ENCODE data around the gene GBA3. TPM values are rescaled to one million over a fixed set of nuclear protein-coding genes. Genes with fewer than 3 reads are reported as not detected.

Gene GBA3
- total RNA-seq, 4 donors from 2014 or later: 0.33 to 0.89 (median 0.77) TPM

- 85 to 88% methylated on average over 3 of the region's 3 CpGs for WGBS, 2 donors
- H3K4me3 ChIP-seq (replicated peaks in 1 of 3): no peak overlapping the region
- intact Hi-C loops (cut with DNase I): loop anchor here (5.0 kb wide), 2 partner anchors 286 to 896 kb away; no protein-coding TSS in a partner anchor
Observed at GRCh38 chr4:22688236-22688635, 4.5 kb upstream of the GBA3 start.

GRCh38 chr4:22689428-22689827 lies 3.3 kb upstream of the GBA3 start:
- no peaks in the 10 kb centered on the region for H3K4me1 ChIP-seq
- H3K4me3 ChIP-seq (replicated peaks in 1 of 3): no peak overlapping the region
- H3K27me3 ChIP-seq: no peaks in the 10 kb centered on the region
- TF ChIP-seq CTCF (IDR thresholded peaks at IDR 0.05) (no peak), POLR2A (IDR thresholded peaks at IDR 0.05) (no peak)
- DNase-seq: no peak
- H3K27ac ChIP-seq: no peak overlapping the region
- no peaks in the 10 kb centered on the region for H3K36me3 ChIP-seq
- no peaks in the 10 kb centered on the region for H3K9me3 ChIP-seq
- 89 to 91% methylated on average over 3 of the region's 3 CpGs for WGBS, 2 donors
- intact Hi-C loops (cut with DNase I): loop anchor here (5.0 kb wide), 2 partner anchors 287 to 897 kb away; no protein-coding TSS in a partner anchor

More at GRCh38 chr4:22688236-22688635, 4.5 kb upstream of the GBA3 start:
- DNase-seq: no peak
- H3K27me3 ChIP-seq: no peaks in the 10 kb centered on the region
- TF ChIP-seq POLR2A (IDR thresholded peaks at IDR 0.05): no peak
- TF ChIP-seq CTCF (IDR thresholded peaks at IDR 0.05): no peak
- H3K36me3 ChIP-seq: no peaks in the 10 kb centered on the region
- no peaks in the 10 kb centered on the region for H3K9me3 ChIP-seq
- H3K4me1 ChIP-seq: no peaks in the 10 kb centered on the region
- no peak overlapping the region for H3K27ac ChIP-seq

DNA sequence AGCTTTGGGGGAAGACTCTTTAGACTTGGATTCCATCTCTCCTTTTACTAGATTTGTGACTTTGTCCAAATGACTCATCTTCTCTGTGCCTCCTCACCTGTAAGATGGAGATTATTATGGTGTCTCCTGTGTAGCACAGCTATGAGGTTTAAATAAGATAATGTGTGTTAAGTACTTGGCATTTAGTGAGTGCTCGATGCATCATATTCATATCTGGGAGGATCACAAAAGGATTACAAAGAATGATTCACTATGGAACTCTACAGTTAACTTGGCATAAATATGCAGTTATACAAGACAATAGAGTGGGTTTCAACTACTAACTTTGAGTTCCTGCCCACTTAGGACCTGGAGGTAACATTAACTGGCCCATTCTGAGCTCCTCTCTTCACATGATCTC lies 2.3 kb downstream of the GBA3 start:
- no peaks in the 10 kb centered on the region for H3K9me3 ChIP-seq
- no peaks in the 10 kb centered on the region for H3K27me3 ChIP-seq
- no peak overlapping the region for H3K4me3 ChIP-seq (replicated peaks in 1 of 3)
- intact Hi-C loops (cut with DNase I): no loop called here
- no peak overlapping the region for H3K27ac ChIP-seq
- peaks cover 0 to 5% of the 10 kb centered on the region in 2 donors for H3K4me1 ChIP-seq
- 90 to 100% methylated on average over 1 of the region's 1 CpG for WGBS, 2 donors
- no peak for TF ChIP-seq POLR2A (IDR thresholded peaks at IDR 0.05)
- no peak for TF ChIP-seq CTCF (IDR thresholded peaks at IDR 0.05)
- no peak for DNase-seq
- no peaks in the 10 kb centered on the region for H3K36me3 ChIP-seq

DNA sequence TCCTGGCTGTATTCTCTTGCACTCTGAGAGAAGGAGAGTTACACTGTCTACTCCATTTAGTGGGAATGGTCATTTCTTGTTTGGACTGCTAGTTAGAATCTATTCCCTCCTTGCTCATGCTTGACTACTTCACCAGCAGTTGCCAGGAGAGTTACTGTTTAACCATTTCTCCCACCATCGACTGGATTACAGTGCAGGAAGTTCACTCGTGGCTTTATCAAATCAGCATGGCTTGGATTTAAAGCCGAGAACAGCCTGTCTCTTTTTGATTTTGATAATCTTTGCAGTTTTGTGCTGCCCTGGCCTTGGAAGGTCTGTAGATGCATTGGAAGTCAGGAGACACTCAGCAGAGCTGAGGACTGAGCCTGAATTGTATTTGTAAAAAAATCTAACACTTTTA lies 3.2 kb downstream of the GBA3 start:
- TF ChIP-seq CTCF (IDR thresholded peaks at IDR 0.05) (no peak), POLR2A (IDR thresholded peaks at IDR 0.05) (no peak)
- Histone ChIP-seq H3K27ac (no peak overlapping the region), H3K4me3 (replicated peaks in 1 of 3) (no peak overlapping the region), H3K27me3 (no peaks in the 10 kb centered on the region), H3K9me3 (no peaks in the 10 kb centered on the region), H3K4me1 (peaks cover 0 to 5% of the 10 kb centered on the region in 2 donors), H3K36me3 (no peaks in the 10 kb centered on the region)
- no peak for DNase-seq
- 35 to 40% methylated on average over 3 of the region's 3 CpGs for WGBS, 2 donors
- intact Hi-C loops (cut with DNase I): no loop called here

DNA sequence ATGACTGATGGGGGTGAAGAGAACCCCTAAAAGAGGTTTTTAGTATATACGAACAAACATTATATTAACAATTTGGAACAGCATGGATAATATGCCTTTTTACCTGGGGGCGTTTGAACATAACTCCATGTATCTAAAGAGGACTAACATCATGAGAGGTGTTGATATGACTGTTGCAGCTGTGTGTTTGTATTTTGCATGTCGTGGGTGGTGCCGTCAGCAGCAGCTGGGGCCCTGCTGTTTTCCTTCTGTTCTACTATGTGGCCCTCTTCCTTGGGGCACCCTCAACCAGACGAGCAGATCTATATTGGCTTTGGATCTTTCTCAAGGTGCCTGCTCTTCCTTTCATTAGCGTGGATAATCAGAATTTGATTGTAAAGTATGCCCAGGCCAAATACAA lies 11.2 kb downstream of the GBA3 start:
- no peaks in the 10 kb centered on the region for H3K9me3 ChIP-seq
- no peak overlapping the region for H3K4me3 ChIP-seq (replicated peaks in 1 of 3)
- H3K36me3 ChIP-seq: no peaks in the 10 kb centered on the region
- no peak overlapping the region for H3K27ac ChIP-seq
- no peak for DNase-seq
- H3K27me3 ChIP-seq: no peaks in the 10 kb centered on the region
- WGBS, 2 donors: 87 to 91% methylated on average over 6 of the region's 6 CpGs
- peaks cover 6 to 12% of the 10 kb centered on the region in 2 donors for H3K4me1 ChIP-seq
- intact Hi-C loops (cut with DNase I): no loop called here
- TF ChIP-seq POLR2A (IDR thresholded peaks at IDR 0.05) (no peak), CTCF (IDR thresholded peaks at IDR 0.05) (no peak)

Measured in thyroid gland (tissue), 4 donors.